MCF 10A (cell line): ENCODE data around the gene LAS1L. TPM values are rescaled to one million over a fixed set of nuclear protein-coding genes. Genes with fewer than 3 reads are reported as not detected.
"Not testable (repeated sequence)": the region's sequence is repeated elsewhere in the genome, so short reads cannot be mapped to it uniquely, and the experiment has no call there.

ENCODE experiments used
- BruUV-seq: library from RNA; stranded (reverse); fragments of 400-500 nt; replicated peaks from 2 replicates; lab custom pipeline; 2021; lab: Mats Ljungman, UMichigan
- CTCF ChIA-PET: fragments of 300-600 bp; sonication (Branson Sonifier 250); formaldehyde crosslinking; extraction: SDS; loops from one replicate; lab custom pipeline; 2021; ENCODE audit warnings: antibody characterized with exemption, inconsistent platforms; lab: Yijun Ruan, JAX
- POLR2A ChIA-PET: fragments of 300-600, 350-650 bp; sonication (Branson Sonifier 250); formaldehyde crosslinking; extraction: SDS; loops from one replicate; lab custom pipeline; 2020; ENCODE audit warnings: antibody characterized with exemption, inconsistent platforms; lab: Yijun Ruan, JAX
- DNase-seq: peaks from one replicate; pipeline ENCODE4 v3.0.0-alpha.2; 2018; ENCODE audit not compliant: unreplicated experiment
- H3K27ac Mint-ChIP-seq: one replicate; pipeline ENCODE4 v1.8.0; 2022; ENCODE audit warnings: mild to moderate bottlenecking, low read depth, mixed read lengths; ENCODE audit not compliant: unreplicated experiment
- H3K27me3 Mint-ChIP-seq: one replicate; pipeline ENCODE4 v1.8.0; 2022; ENCODE audit warnings: mixed read lengths; ENCODE audit not compliant: insufficient read depth, unreplicated experiment
- H3K36me3 Mint-ChIP-seq: one replicate; pipeline ENCODE4 v1.8.0; 2022; ENCODE audit warnings: mild to moderate bottlenecking, moderate library complexity, mixed read lengths; ENCODE audit not compliant: insufficient read depth, unreplicated experiment
- H3K4me1 Mint-ChIP-seq: one replicate; pipeline ENCODE4 v1.8.0; 2022; ENCODE audit warnings: mixed read lengths; ENCODE audit not compliant: insufficient read depth, unreplicated experiment
- H3K4me3 Mint-ChIP-seq: one replicate; pipeline ENCODE4 v1.8.0; 2022; ENCODE audit warnings: mild to moderate bottlenecking, moderate library complexity, mixed read lengths; ENCODE audit not compliant: unreplicated experiment
- H3K9me3 Mint-ChIP-seq: one replicate; pipeline ENCODE4 v1.8.0; 2022; ENCODE audit warnings: mixed read lengths; ENCODE audit not compliant: unreplicated experiment
- intact Hi-C: fragments of 100-400 bp; cut with micrococcal nuclease; formaldehyde crosslinking; loops from 2 replicates; pipeline ENCODE4 v1.14.1; 2022
- total RNA-seq: library from RNA; stranded (reverse); gene quantifications from 2 replicates; pipeline ENCODE4 v1.2.3, GENCODE V29; 2022
- TF ChIP-seq, protein P1 (sequence below): fragments of 200-600 bp; IDR thresholded peaks from one replicate; pipeline ENCODE4 v1.8.0; 2022; ENCODE audit warnings: antibody characterized with exemption, mild to moderate bottlenecking; ENCODE audit not compliant: unreplicated experiment

The LAS1L gene
- total RNA-seq, 1 experiment from 2014 or later, result 49.8 TPM

DNA sequence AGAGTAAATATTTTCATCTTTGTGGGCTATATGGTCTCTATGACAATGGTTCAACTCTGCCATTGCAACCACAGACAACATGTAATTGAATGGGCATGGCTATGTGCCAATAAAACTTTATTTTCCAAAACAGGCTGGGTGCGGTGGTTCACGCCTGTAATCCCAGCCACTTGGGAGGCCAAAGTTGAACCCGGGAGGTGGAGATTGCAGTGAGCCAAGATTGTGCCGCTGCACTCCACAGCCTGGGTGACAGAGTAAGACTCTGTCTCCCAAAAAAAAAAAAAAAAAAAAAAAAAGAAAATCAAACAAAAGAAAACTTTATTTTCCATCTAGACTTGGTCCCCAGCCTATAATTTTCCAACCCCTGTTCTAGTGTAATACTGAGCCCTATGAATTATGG is 38.4 kb upstream of the LAS1L start:
- H3K4me3 Mint-ChIP-seq, result no peak overlapping the region
- H3K36me3 Mint-ChIP-seq, result no peaks in the 10 kb centered on the region
- no peaks in the 10 kb centered on the region for H3K4me1 Mint-ChIP-seq
- no peak overlapping the region for H3K27ac Mint-ChIP-seq
- intact Hi-C loops, result no loop called here
- no peak for DNase-seq
- TF ChIP-seq, protein P1, sequence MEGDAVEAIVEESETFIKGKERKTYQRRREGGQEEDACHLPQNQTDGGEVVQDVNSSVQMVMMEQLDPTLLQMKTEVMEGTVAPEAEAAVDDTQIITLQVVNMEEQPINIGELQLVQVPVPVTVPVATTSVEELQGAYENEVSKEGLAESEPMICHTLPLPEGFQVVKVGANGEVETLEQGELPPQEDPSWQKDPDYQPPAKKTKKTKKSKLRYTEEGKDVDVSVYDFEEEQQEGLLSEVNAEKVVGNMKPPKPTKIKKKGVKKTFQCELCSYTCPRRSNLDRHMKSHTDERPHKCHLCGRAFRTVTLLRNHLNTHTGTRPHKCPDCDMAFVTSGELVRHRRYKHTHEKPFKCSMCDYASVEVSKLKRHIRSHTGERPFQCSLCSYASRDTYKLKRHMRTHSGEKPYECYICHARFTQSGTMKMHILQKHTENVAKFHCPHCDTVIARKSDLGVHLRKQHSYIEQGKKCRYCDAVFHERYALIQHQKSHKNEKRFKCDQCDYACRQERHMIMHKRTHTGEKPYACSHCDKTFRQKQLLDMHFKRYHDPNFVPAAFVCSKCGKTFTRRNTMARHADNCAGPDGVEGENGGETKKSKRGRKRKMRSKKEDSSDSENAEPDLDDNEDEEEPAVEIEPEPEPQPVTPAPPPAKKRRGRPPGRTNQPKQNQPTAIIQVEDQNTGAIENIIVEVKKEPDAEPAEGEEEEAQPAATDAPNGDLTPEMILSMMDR, result no peak
- no peaks in the 10 kb centered on the region for H3K9me3 Mint-ChIP-seq
- ChIA-PET POLR2A (no interaction called here), CTCF (no interaction called here)
- no peaks in the 10 kb centered on the region for H3K27me3 Mint-ChIP-seq
- BruUV-seq, result no TSS peak

DNA sequence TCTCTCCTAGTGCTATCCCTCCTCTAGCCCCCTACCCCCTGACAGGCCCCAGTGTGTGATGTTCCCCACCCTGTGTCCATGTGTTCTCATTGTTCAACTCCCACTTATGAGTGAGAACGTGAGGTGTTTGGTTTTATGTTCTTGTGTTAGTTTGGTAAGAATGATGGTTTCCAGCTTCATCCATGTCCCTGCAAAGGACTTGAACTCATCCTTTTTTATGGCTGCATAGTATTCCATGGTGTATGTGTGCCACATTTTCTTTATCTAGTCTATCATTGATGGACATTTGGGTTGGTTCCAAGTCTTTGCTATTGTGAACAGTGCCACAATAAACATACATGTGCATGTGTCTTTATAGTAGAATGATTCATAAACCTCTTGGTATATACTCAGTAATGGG is 28.3 kb upstream of the LAS1L start:
- H3K27me3 Mint-ChIP-seq, H3K4me3 Mint-ChIP-seq, H3K4me1 Mint-ChIP-seq, H3K27ac Mint-ChIP-seq, BruUV-seq, CTCF ChIA-PET, intact Hi-C loops, H3K36me3 Mint-ChIP-seq, DNase-seq: not testable (repeated sequence)
- H3K9me3 Mint-ChIP-seq, result peaks cover 25% of the 10 kb centered on the region
- POLR2A ChIA-PET, result interaction anchor here (0.6 kb wide), 1 partner anchor 121 kb away, joined by 3 read pairs; no protein-coding TSS in a partner anchor

DNA sequence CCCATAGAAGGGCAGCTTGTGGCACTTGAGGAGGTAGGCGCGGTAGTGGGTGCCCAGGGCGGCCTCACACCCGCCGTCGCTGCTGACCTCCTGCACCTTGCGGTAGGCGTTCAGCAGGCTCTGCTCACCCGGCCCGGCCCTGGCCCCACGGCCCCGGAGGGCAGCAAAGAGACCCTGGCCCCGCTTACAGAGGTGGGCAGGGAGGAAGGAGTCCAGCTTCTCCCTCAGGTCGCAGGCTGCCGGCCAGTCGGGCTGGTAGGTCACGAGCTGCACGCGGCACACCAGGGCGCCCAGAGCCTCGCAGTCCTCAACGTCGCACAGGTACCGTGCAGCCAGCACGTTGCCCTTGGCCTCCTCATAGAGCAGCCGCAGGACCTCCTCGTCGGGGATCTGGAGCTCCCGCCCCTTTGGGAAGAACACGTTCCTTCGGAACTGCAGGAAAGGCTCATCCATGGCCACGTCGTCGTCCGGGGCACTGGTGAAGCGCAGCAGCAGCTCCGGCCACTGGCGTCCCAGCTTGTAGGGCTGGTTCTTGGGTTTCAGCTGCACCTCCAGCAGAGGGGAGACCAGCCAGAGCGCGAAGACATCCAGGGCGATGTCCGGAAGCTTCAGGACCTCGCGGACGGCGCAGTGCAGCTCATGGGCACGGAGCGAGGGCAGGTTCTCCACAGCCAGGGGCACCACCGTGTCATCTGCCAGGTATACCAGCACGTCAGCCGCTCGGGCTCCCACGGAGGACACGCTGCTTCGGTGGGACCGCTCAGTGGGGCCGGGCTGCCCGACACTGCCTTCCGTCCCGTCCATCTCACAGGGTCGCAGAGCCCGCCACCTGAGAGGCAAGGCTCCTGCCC is 17.1 kb upstream of the LAS1L start:
- POLR2A ChIA-PET, result no interaction called here
- Mint-ChIP-seq H3K9me3 (no peaks in the 10 kb centered on the region), H3K27ac (no peak overlapping the region), H3K27me3 (no peaks in the 10 kb centered on the region), H3K4me1 (no peaks in the 10 kb centered on the region), H3K4me3 (no peak overlapping the region), H3K36me3 (peaks cover 5% of the 10 kb centered on the region)
- intact Hi-C loops, result no loop called here
- DNase-seq, result no peak
- TF ChIP-seq, protein P1, result no peak
- CTCF ChIA-PET, result interaction anchor here (0.6 to 1.2 kb wide), 3 partner anchors 11 to 193 kb away, joined by 3 to 4 read pairs (median 3); no protein-coding TSS in a partner anchor
- no TSS peak for BruUV-seq

DNA sequence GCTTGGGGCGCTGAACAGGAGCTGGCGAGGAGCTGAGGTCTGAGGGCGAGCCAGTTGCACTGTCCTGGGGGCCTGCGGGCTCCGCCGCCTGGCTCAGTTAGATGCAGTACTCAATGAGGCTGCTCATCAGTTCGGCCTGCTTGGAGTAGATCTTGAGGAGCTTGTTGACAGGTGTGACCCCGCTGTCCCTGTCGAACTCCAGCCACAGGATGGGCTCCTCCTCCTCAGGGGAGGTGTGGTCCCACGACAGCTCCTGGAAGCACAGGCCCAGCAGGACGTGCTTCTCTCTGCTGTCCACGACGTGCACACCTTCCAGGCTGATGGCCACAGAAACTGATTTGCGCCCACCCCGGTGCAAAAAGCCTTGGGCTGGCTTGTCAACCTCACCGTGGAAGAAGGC is 16.5 kb upstream of the LAS1L start:
- POLR2A ChIA-PET, result no interaction called here

More for the DNA sequence above, 16.5 kb upstream of the LAS1L start:
- BruUV-seq, result no TSS peak
- Mint-ChIP-seq H3K4me3 (no peak overlapping the region), H3K27ac (no peak overlapping the region), H3K36me3 (peaks cover 5% of the 10 kb centered on the region), H3K4me1 (no peaks in the 10 kb centered on the region), H3K9me3 (no peaks in the 10 kb centered on the region), H3K27me3 (no peaks in the 10 kb centered on the region)
- DNase-seq, result no peak
- intact Hi-C loops, result no loop called here
- TF ChIP-seq, protein P1, result no peak
- CTCF ChIA-PET, result no interaction called here
